ENCODE measurements around the gene AGPAT3. TPM values are rescaled to one million over a fixed set of nuclear protein-coding genes. Genes with fewer than 3 reads are reported as not detected.
"Not testable (repeated sequence)": the region's sequence is repeated elsewhere in the genome, so short reads cannot be mapped to it uniquely, and the experiment has no call there.

The AGPAT3 gene
- polyA plus RNA-seq, 10 donors, result 24.0 to 30.6 (median 27.3) TPM

GRCh38 chr21:43832158-43832550, 32.9 kb upstream of the AGPAT3 start:
- no peak for DNase-seq

GRCh38 chr21:43832648-43833047, 32.4 kb upstream of the AGPAT3 start:
- DNase-seq, result no peak

GRCh38 chr21:43834146-43834905, 30.7 kb upstream of the AGPAT3 start:
- no peak for DNase-seq

- no peak for DNase-seq
Measured at GRCh38 chr21:43835050-43835449, 30.0 kb upstream of the AGPAT3 start.

GRCh38 chr21:43835861-43836260, 29.2 kb upstream of the AGPAT3 start:
- no peak for DNase-seq

- no peak for DNase-seq
Measured at GRCh38 chr21:43836616-43837015, 28.4 kb upstream of the AGPAT3 start.

GRCh38 chr21:43840259-43840658, 24.8 kb upstream of the AGPAT3 start:
- DNase-seq, result no peak

- no peak for DNase-seq
Measured at GRCh38 chr21:43842742-43843141, 22.3 kb upstream of the AGPAT3 start.

GRCh38 chr21:43844906-43845305, 20.1 kb upstream of the AGPAT3 start:
- DNase-seq, result not testable (repeated sequence)

GRCh38 chr21:43845386-43845785, 19.6 kb upstream of the AGPAT3 start:
- no peak for DNase-seq

- no peak for DNase-seq
Measured at GRCh38 chr21:43846430-43846829, 18.6 kb upstream of the AGPAT3 start.

- no peak for DNase-seq
Measured at GRCh38 chr21:43847301-43847700, 17.7 kb upstream of the AGPAT3 start.

- no peak for DNase-seq
Measured at GRCh38 chr21:43848771-43849170, 16.3 kb upstream of the AGPAT3 start.

- DNase-seq, result no peak
Measured at GRCh38 chr21:43849532-43850299, 15.3 kb upstream of the AGPAT3 start.

- no peak for DNase-seq
Measured at GRCh38 chr21:43850728-43851295, 14.2 kb upstream of the AGPAT3 start.

- DNase-seq, result no peak
Measured at GRCh38 chr21:43851593-43851992, 13.4 kb upstream of the AGPAT3 start.

- DNase-seq, result no peak
Measured at GRCh38 chr21:43853851-43854772, 10.9 kb upstream of the AGPAT3 start.

- no peak for DNase-seq
Measured at GRCh38 chr21:43854773-43855633, 10.0 kb upstream of the AGPAT3 start.

GRCh38 chr21:43855955-43856354, 9.1 kb upstream of the AGPAT3 start:
- DNase-seq, result no peak

GRCh38 chr21:43858806-43859648, 6.0 kb upstream of the AGPAT3 start:
- DNase-seq, result no peak

Measured in muscle of back (tissue), 11 donors.